ENCODE data around the gene STEAP1B.

GRCh38 chr7:22404421-22405023, 95.5 kb downstream of the STEAP1B start:
- TF ChIP-seq ELK1 (IDR thresholded peaks at IDR 0.05; ENCODE audit: borderline replicate concordance, low read depth, low read length) (no peak), FOS (IDR thresholded peaks at IDR 0.05; ENCODE audit: low read depth, low read length) (no peak), MAFK (IDR thresholded peaks at IDR 0.05; ENCODE audit: low read depth, low read length) (no peak), CTCF (conservative IDR thresholded peaks at IDR 0.05; ENCODE audit: low read depth, low read length) (no peak), CEBPB (IDR thresholded peaks at IDR 0.05; ENCODE audit: low read depth, low read length) (no peak), POLR2A (IDR thresholded peaks at IDR 0.05; ENCODE audit: low read depth, low read length) (no peak), RCOR1 (IDR thresholded peaks at IDR 0.05; ENCODE audit: insufficient replicate concordance, low read length) (no peak), SMC3 (IDR thresholded peaks at IDR 0.05; ENCODE audit: low read depth, low read length) (no peak), MXI1 (IDR thresholded peaks at IDR 0.05; ENCODE audit: borderline replicate concordance, low read depth, low read length) (no peak)
